Endodermal cell (in vitro differentiated cells): ENCODE results near the gene EEA1. TPM values are rescaled to one million over a fixed set of nuclear protein-coding genes. Genes with fewer than 3 reads are reported as not detected.
A peak's percentile ranks its signal among the peaks of the same experiment; 100 is the strongest.

Source experiments
- DNase-seq: peaks from one replicate; pipeline ENCODE4 v3.0.0-alpha.2; 2017
- H3K27ac ChIP-seq: 2 replicates; pipeline ENCODE4 v1.5.1; 2013; ENCODE audit warnings: mild to moderate bottlenecking, low read depth, low read length, moderate library complexity
- H3K27me3 ChIP-seq: 2 replicates; pipeline ENCODE4 v1.6.1; 2013; ENCODE audit warnings: mild to moderate bottlenecking, low read length, moderate library complexity; ENCODE audit not compliant: insufficient read depth, control insufficient read depth, poor library complexity, severe bottlenecking
- H3K36me3 ChIP-seq: 2 replicates; pipeline ENCODE4 v1.7.0; 2013; ENCODE audit warnings: mild to moderate bottlenecking, low read length, moderate library complexity; ENCODE audit not compliant: control insufficient read depth, insufficient read depth
- H3K4me1 ChIP-seq: one replicate; pipeline ENCODE4 v1.7.0; 2013; ENCODE audit warnings: low read length; ENCODE audit not compliant: control insufficient read depth, insufficient read depth
- H3K4me3 ChIP-seq: 2 replicates; pipeline ENCODE4 v1.5.1; 2013; ENCODE audit warnings: mild to moderate bottlenecking, low read length, moderate library complexity
- H3K9ac ChIP-seq: 2 replicates; pipeline ENCODE4 v1.6.1; 2013; ENCODE audit warnings: mild to moderate bottlenecking, low read length, moderate library complexity; ENCODE audit not compliant: poor library complexity, severe bottlenecking; ENCODE audit errors: extremely low read depth
- H3K9me3 ChIP-seq: 2 replicates; pipeline ENCODE4 v1.6.1; 2013; ENCODE audit warnings: mild to moderate bottlenecking, low read length, moderate library complexity; ENCODE audit not compliant: control insufficient read depth
- H3K27ac Mint-ChIP-seq: 2 replicates; pipeline ENCODE4 v1.8.0; 2020; ENCODE audit warnings: mixed read lengths
- H3K27me3 Mint-ChIP-seq: 2 replicates; pipeline ENCODE4 v1.8.0; 2021; ENCODE audit warnings: mild to moderate bottlenecking, mixed read lengths; ENCODE audit not compliant: insufficient read depth
- H3K36me3 Mint-ChIP-seq: 2 replicates; pipeline ENCODE4 v1.8.0; 2020; ENCODE audit warnings: low read depth, mixed read lengths
- H3K4me1 Mint-ChIP-seq: 2 replicates; pipeline ENCODE4 v1.8.0; 2020; ENCODE audit warnings: mixed read lengths
- H3K4me3 Mint-ChIP-seq: 2 replicates; pipeline ENCODE4 v1.8.0; 2020; ENCODE audit warnings: mild to moderate bottlenecking, moderate library complexity, mixed read lengths
- H3K9me3 Mint-ChIP-seq: 2 replicates; pipeline ENCODE4 v1.8.0; 2020; ENCODE audit warnings: mild to moderate bottlenecking, mixed read lengths
- CTCF ChIP-seq: fragments of 200-600 bp; sonication (generic); conservative IDR thresholded peaks from 2 replicates; pipeline ENCODE4 v1.5.0; 2021; ENCODE audit warnings: antibody characterized with exemption, mild to moderate bottlenecking
- WGBS, 2 experiments: methylation state at CpG; one replicate each; pipeline versions ENCODE4 v1.1.5 to v1.1.7; 2013; ENCODE audit warnings: missing lambda C conversion rate in 2 of 2, mixed read lengths in 1 of 2; ENCODE audit not compliant: insufficient coverage in 1 of 2, insufficient read length in 1 of 2; 5-methylcytosine and 5-hydroxymethylcytosine counted together
- total RNA-seq, 2 donors: library from RNA; stranded (reverse); fragmentation: NEBNext Ultra II Directional in 1 of 2; extraction: Animal tissue kit (Norgen Biotek cat#: 25700) in 1 of 2; gene quantifications; 2 replicates in 1 of 2; 3 replicates in 1 of 2; pipeline ENCODE4 v1.2.1, GENCODE V29; 2021

The EEA1 gene
- total RNA-seq, 2 donors from 2014 or later, result 28.2 to 32.5 TPM

DNA sequence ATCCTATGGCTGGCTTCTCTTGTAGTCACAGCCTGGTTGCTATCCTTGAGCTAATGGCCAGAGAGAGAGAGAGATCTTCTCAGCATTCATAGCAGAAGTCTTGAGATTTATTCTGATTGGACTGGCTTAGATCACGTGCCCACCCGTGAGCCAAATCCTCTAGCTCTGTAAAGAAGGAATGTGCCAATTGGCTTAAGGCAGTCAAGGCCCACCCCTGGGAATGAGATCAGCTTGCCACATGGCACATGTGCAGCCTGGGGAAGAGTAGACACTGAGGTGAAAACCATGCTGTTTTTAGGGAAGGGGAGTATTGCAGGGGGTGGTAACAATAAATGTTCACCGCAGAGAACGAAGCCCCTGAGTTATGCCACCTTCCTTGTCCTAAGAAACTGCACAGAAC lies 190.0 kb downstream of the EEA1 start:
- Histone ChIP-seq H3K9me3 (no peaks in the 10 kb centered on the region), H3K27ac (no peak overlapping the region), H3K4me1 (no peaks in the 10 kb centered on the region), H3K9ac (no peak overlapping the region), H3K4me3 (no peak overlapping the region), H3K36me3 (no peaks in the 10 kb centered on the region), H3K27me3 (no peaks in the 10 kb centered on the region)
- Mint-ChIP-seq H3K4me3 (no peak overlapping the region), H3K4me1 (no peaks in the 10 kb centered on the region), H3K9me3 (no peaks in the 10 kb centered on the region), H3K27me3 (no peaks in the 10 kb centered on the region), H3K36me3 (no peaks in the 10 kb centered on the region), H3K27ac (no peak overlapping the region)
- TF ChIP-seq CTCF, result no peak
- DNase-seq, result peak; percentile 67
- WGBS, 2 experiments, result 89 to 91% methylated on average over 2 to 4 of the region's 4 CpGs

DNA sequence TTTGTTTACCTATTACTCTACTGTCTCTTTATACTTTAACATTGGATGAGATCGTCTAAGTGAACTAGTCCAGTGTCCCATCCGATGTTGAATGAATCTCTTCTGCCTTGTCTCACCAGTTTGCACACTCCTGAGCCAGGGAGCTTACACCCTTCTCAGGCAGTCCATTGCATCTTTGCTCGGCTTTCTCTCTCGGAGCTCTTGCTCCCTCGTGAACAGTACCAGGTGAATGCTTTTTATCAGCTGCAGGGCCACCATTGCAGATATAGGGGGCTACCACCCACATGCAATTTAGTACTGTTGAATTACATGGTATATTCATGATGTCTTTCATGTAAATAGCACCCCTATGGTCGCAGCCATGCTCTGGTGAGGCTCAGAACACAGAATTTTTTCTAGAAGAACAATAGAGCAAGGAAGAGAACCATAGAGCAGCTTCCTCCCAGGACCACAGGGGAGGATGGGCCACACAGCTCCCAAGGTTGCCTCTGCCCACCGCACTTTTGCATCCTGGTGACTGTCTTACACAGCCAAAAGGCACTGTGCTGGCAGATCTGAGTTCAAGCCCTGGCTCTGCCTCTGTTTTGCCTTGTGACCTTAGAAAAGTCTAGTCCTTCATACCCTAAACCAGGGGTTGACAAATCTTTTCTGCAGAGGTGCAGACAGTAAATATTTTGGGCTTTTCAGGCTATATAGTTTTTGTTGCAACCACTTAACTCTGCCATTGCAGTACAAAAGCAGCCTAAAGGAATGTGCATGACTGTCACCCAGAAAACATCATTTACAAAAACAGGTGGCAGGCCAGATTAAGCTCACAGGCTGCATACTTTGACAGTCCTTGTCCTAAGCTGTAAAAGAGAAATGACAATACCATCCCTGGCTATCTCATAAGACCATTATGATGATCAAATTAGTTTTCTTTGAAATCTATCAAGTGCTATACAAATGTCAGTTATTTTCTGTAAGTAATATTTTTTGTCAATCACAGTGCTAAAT lies 190.9 kb downstream of the EEA1 start:
- H3K4me1 ChIP-seq, result no peaks in the 10 kb centered on the region
- Mint-ChIP-seq H3K9me3 (no peaks in the 10 kb centered on the region), H3K4me3 (no peak overlapping the region), H3K36me3 (no peaks in the 10 kb centered on the region), H3K4me1 (no peaks in the 10 kb centered on the region), H3K27me3 (no peaks in the 10 kb centered on the region), H3K27ac (no peak overlapping the region)
- no peaks in the 10 kb centered on the region for H3K27me3 ChIP-seq
- no peak overlapping the region for H3K27ac ChIP-seq
- H3K9me3 ChIP-seq, result no peaks in the 10 kb centered on the region
- no peak for DNase-seq
- no peak overlapping the region for H3K9ac ChIP-seq
- no peaks in the 10 kb centered on the region for H3K36me3 ChIP-seq
- TF ChIP-seq CTCF, result no peak
- H3K4me3 ChIP-seq, result no peak overlapping the region
- WGBS, 2 experiments, result 87 to 90% methylated on average over 7 of the region's 7 CpGs

DNA sequence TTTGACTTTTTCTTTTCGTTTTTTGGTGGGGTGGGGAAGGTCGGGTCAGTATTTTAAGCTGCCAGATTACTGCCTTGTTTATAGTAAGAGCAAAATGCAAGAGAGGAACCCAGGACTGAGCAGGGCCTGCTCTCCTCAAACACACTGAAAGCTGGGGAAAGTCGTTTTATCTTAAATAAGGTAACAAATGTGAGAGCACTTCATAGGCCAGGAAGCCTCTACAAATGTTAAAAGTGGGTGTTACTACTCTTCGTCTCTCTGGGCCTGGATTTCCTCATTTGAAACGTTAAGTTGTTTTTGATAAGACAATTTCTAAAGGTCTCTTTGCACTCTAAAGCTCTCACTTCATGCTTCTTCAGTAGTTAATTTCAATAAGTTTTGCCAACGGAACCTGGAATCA lies 192.5 kb downstream of the EEA1 start:
- no peak overlapping the region for H3K4me3 ChIP-seq
- no peak overlapping the region for H3K9ac ChIP-seq
- no peak for TF ChIP-seq CTCF
- no peak overlapping the region for H3K27ac ChIP-seq
- no peaks in the 10 kb centered on the region for H3K4me1 ChIP-seq
- no peaks in the 10 kb centered on the region for H3K36me3 ChIP-seq
- H3K27ac Mint-ChIP-seq, result no peak overlapping the region
- H3K9me3 Mint-ChIP-seq, result no peaks in the 10 kb centered on the region
- no peak for DNase-seq
- no peaks in the 10 kb centered on the region for H3K4me1 Mint-ChIP-seq
- no peaks in the 10 kb centered on the region for H3K36me3 Mint-ChIP-seq
- H3K27me3 ChIP-seq, result no peaks in the 10 kb centered on the region
- WGBS, 2 experiments, result 78 to 84% methylated on average over 3 to 6 of the region's 6 CpGs
- no peak overlapping the region for H3K4me3 Mint-ChIP-seq
- no peaks in the 10 kb centered on the region for H3K9me3 ChIP-seq
- no peaks in the 10 kb centered on the region for H3K27me3 Mint-ChIP-seq
